H9 (cell line): Measurements from ENCODE around the gene ZCCHC7. TPM values are rescaled to one million over a fixed set of nuclear protein-coding genes. Genes with fewer than 3 reads are reported as not detected.

Experiments used
- DNase-seq: peaks from one replicate; pipeline ENCODE4 v3.0.0-alpha.2; 2017
- H2AFZ ChIP-seq: one replicate; pipeline ENCODE4 v1.6.1; 2013; ENCODE audit warnings: mild to moderate bottlenecking, low read length, control low read depth, moderate library complexity
- H2AK5ac ChIP-seq: 2 replicates; pipeline ENCODE4 v1.6.1; 2013; ENCODE audit warnings: low read length, control low read depth, mixed read lengths; ENCODE audit not compliant: insufficient read length
- H2BK120ac ChIP-seq: one replicate; pipeline ENCODE4 v1.6.1; 2013; ENCODE audit warnings: low read depth, mild to moderate bottlenecking, low read length, control low read depth, inconsistent platforms; ENCODE audit not compliant: poor library complexity, severe bottlenecking
- H2BK12ac ChIP-seq: 2 replicates; pipeline ENCODE4 v1.6.1; 2013; ENCODE audit warnings: low read length, control low read depth, mixed read lengths, low read depth; ENCODE audit not compliant: insufficient read length
- H2BK15ac ChIP-seq: 2 replicates; pipeline ENCODE4 v1.6.1; 2013; ENCODE audit warnings: low read depth, low read length, control low read depth
- H2BK20ac ChIP-seq: one replicate; pipeline ENCODE4 v1.6.1; 2013; ENCODE audit warnings: low read depth, mild to moderate bottlenecking, low read length, control low read depth, inconsistent platforms; ENCODE audit not compliant: poor library complexity, severe bottlenecking
- H2BK5ac ChIP-seq: 2 replicates; pipeline ENCODE4 v1.6.1; 2013; ENCODE audit warnings: low read length, control low read depth, mixed read lengths; ENCODE audit not compliant: insufficient read length
- H3K14ac ChIP-seq: 2 replicates; pipeline ENCODE4 v1.6.1; 2013; ENCODE audit warnings: low read length, control low read depth; ENCODE audit not compliant: insufficient read depth
- H3K18ac ChIP-seq: 2 replicates; pipeline ENCODE4 v1.6.1; 2013; ENCODE audit warnings: low read depth, mild to moderate bottlenecking, mixed read lengths, low read length, control low read depth; ENCODE audit not compliant: insufficient read length
- H3K23ac ChIP-seq: 2 replicates; pipeline ENCODE4 v1.6.1; 2013; ENCODE audit warnings: low read length, control low read depth, mixed read lengths, low read depth; ENCODE audit not compliant: insufficient read length
- H3K23me2 ChIP-seq: 2 replicates; pipeline ENCODE4 v1.6.1; 2013; ENCODE audit warnings: low read depth, mild to moderate bottlenecking, mixed read lengths, low read length, control low read depth; ENCODE audit not compliant: insufficient read length, poor library complexity, severe bottlenecking
- H3K27ac ChIP-seq: 2 replicates; pipeline ENCODE4 v1.5.1; 2013; ENCODE audit warnings: low read length, control low read depth, mixed read lengths, low read depth; ENCODE audit not compliant: insufficient read length
- H3K27me3 ChIP-seq: 2 replicates; pipeline ENCODE4 v1.6.1; 2013; ENCODE audit warnings: low read length, control low read depth, inconsistent platforms; ENCODE audit not compliant: insufficient read depth
- H3K4ac ChIP-seq: 2 replicates; pipeline ENCODE4 v1.6.1; 2013; ENCODE audit warnings: low read depth, mild to moderate bottlenecking, control low read depth, inconsistent platforms, low read length, moderate library complexity
- H3K4me1 ChIP-seq: 2 replicates; pipeline ENCODE4 v1.6.1; 2013; ENCODE audit warnings: low read length, control low read depth, inconsistent platforms; ENCODE audit not compliant: insufficient read depth
- H3K4me2 ChIP-seq: 2 replicates; pipeline ENCODE4 v1.6.1; 2013; ENCODE audit warnings: low read length, control low read depth, mixed read lengths; ENCODE audit not compliant: insufficient read length, insufficient read depth
- H3K56ac ChIP-seq: 2 replicates; pipeline ENCODE4 v1.6.1; 2013; ENCODE audit warnings: low read depth, mild to moderate bottlenecking, mixed read lengths, low read length, control low read depth; ENCODE audit not compliant: insufficient read length
- H3K79me1 ChIP-seq: 2 replicates; pipeline ENCODE4 v1.6.1; 2013; ENCODE audit warnings: low read depth, mild to moderate bottlenecking, moderate library complexity, low read length, control low read depth, inconsistent platforms; ENCODE audit not compliant: insufficient read depth, poor library complexity, severe bottlenecking
- H3K79me2 ChIP-seq: 2 replicates; pipeline ENCODE4 v1.6.1; 2013; ENCODE audit warnings: low read length, control low read depth, inconsistent platforms; ENCODE audit not compliant: insufficient read depth
- H3K9ac ChIP-seq: 2 replicates; pipeline ENCODE4 v1.6.1; 2013; ENCODE audit warnings: low read length, control low read depth, mixed read lengths; ENCODE audit not compliant: insufficient read length; ENCODE audit errors: extremely low read depth
- H3K9me3 ChIP-seq: one replicate; pipeline ENCODE4 v1.6.1; 2013; ENCODE audit warnings: low read depth, low read length, inconsistent platforms; ENCODE audit not compliant: control insufficient read depth
- H3T11ph ChIP-seq: one replicate; pipeline ENCODE4 v1.6.1; 2013; ENCODE audit warnings: mild to moderate bottlenecking, low read length, control low read depth, inconsistent platforms
- H4K20me1 ChIP-seq: one replicate; pipeline ENCODE4 v1.6.1; 2013; ENCODE audit not compliant: control insufficient read depth, insufficient read length, insufficient read depth
- H4K5ac ChIP-seq: 2 replicates; pipeline ENCODE4 v1.6.1; 2013; ENCODE audit warnings: low read depth, mild to moderate bottlenecking, mixed read lengths, low read length, control low read depth; ENCODE audit not compliant: insufficient read length
- H4K8ac ChIP-seq: replicated peaks from 2 replicates; pipeline ENCODE4 v1.6.1; 2013; ENCODE audit warnings: low read length, control low read depth, mixed read lengths, low read depth; ENCODE audit not compliant: insufficient read length
- H4K91ac ChIP-seq: 2 replicates; pipeline ENCODE4 v1.6.1; 2013; ENCODE audit warnings: low read depth, mild to moderate bottlenecking, moderate library complexity, mixed read lengths, low read length, control low read depth; ENCODE audit not compliant: insufficient read length
- H3K27ac Mint-ChIP-seq, 3 experiments: 2 replicates in 2 of 3; 3 replicates in 1 of 3; pipeline ENCODE4 v1.8.0; 2020 to 2021; ENCODE audit warnings: mixed read lengths in 3 of 3, mild to moderate bottlenecking in 1 of 3, moderate library complexity in 1 of 3
- H3K27me3 Mint-ChIP-seq: 2 replicates; pipeline ENCODE4 v1.8.0; 2021; ENCODE audit warnings: low read depth, mild to moderate bottlenecking, moderate library complexity, mixed read lengths
- H3K36me3 Mint-ChIP-seq, 3 experiments: 2 replicates in 2 of 3; 3 replicates in 1 of 3; pipeline ENCODE4 v1.8.0; 2020 to 2021; ENCODE audit warnings: low read depth in 3 of 3, mixed read lengths in 3 of 3; ENCODE audit not compliant: insufficient read depth in 1 of 3
- H3K4me1 Mint-ChIP-seq, 2 experiments: 2 replicates each; pipeline ENCODE4 v1.8.0; 2020; ENCODE audit warnings: mixed read lengths in 2 of 2
- H3K4me3 Mint-ChIP-seq, 2 experiments: 2 replicates in 1 of 2; 3 replicates in 1 of 2; pipeline ENCODE4 v1.8.0; 2020 to 2021; ENCODE audit warnings: mild to moderate bottlenecking in 2 of 2, mixed read lengths in 2 of 2, moderate library complexity in 1 of 2
- H3K9me3 Mint-ChIP-seq, 2 experiments: 2 replicates in 1 of 2; 3 replicates in 1 of 2; pipeline ENCODE4 v1.8.0; 2020; ENCODE audit warnings: mild to moderate bottlenecking in 2 of 2, mixed read lengths in 2 of 2, moderate library complexity in 1 of 2
- WGBS: extraction: QIAGEN DNeasy Blood & Tissue Kit; methylation state at CpG from one replicate; pipeline ENCODE4 v1.1.7; 2013; ENCODE audit warnings: missing lambda C conversion rate, low lambda C conversion rate, mixed read lengths; ENCODE audit not compliant: insufficient read length; ENCODE audit errors: extremely low coverage; 5-methylcytosine and 5-hydroxymethylcytosine counted together
- total RNA-seq: library from RNA; stranded (reverse); gene quantifications from 2 replicates; pipeline ENCODE4 v1.2.1, GENCODE V29; 2021
- TF ChIP-seq, protein P1 (sequence below): fragments of 200-600 bp; sonication (generic); conservative IDR thresholded peaks from 3 replicates; pipeline ENCODE4 v1.8.0; 2021; ENCODE audit warnings: antibody characterized with exemption, mild to moderate bottlenecking

ZCCHC7 gene
- total RNA-seq, 1 experiment from 2014 or later: 20.3 TPM

- H3K4me1 Mint-ChIP-seq: peaks cover 14 to 23% of the 10 kb centered on the region in 2 experiments
- H3K14ac ChIP-seq: no peak overlapping the region
- H2BK120ac ChIP-seq: no peak overlapping the region
- H3T11ph ChIP-seq: no peak overlapping the region
- H3K27ac Mint-ChIP-seq: no peak overlapping the region
- DNase-seq: no peak
- H3K4me1 ChIP-seq: peaks cover 4% of the 10 kb centered on the region; the same call in 1 of the 2 replicates
- no peak overlapping the region for H3K4ac ChIP-seq
- no peak overlapping the region for H2AFZ ChIP-seq
- no peak overlapping the region for H2BK20ac ChIP-seq
- H3K56ac ChIP-seq: no peak overlapping the region
- TF ChIP-seq, protein P1, sequence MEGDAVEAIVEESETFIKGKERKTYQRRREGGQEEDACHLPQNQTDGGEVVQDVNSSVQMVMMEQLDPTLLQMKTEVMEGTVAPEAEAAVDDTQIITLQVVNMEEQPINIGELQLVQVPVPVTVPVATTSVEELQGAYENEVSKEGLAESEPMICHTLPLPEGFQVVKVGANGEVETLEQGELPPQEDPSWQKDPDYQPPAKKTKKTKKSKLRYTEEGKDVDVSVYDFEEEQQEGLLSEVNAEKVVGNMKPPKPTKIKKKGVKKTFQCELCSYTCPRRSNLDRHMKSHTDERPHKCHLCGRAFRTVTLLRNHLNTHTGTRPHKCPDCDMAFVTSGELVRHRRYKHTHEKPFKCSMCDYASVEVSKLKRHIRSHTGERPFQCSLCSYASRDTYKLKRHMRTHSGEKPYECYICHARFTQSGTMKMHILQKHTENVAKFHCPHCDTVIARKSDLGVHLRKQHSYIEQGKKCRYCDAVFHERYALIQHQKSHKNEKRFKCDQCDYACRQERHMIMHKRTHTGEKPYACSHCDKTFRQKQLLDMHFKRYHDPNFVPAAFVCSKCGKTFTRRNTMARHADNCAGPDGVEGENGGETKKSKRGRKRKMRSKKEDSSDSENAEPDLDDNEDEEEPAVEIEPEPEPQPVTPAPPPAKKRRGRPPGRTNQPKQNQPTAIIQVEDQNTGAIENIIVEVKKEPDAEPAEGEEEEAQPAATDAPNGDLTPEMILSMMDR: no peak
- no peaks in the 10 kb centered on the region for H3K23me2 ChIP-seq
- H4K5ac ChIP-seq: no peak overlapping the region
- WGBS: no CpG with 5 or more reads among the region's 3 CpGs
- no peak overlapping the region for H3K27ac ChIP-seq
- H2BK5ac ChIP-seq: no peak overlapping the region
- H3K27me3 Mint-ChIP-seq: no peaks in the 10 kb centered on the region
- H3K9me3 Mint-ChIP-seq: no peaks in the 10 kb centered on the region
- H3K79me1 ChIP-seq: no peaks in the 10 kb centered on the region
- H3K9me3 ChIP-seq: no peaks in the 10 kb centered on the region
- H2AK5ac ChIP-seq: no peak overlapping the region
- H2BK12ac ChIP-seq: no peak overlapping the region
- no peak overlapping the region for H3K9ac ChIP-seq
- H3K27me3 ChIP-seq: no peaks in the 10 kb centered on the region
- no peak overlapping the region for H4K91ac ChIP-seq
- H3K18ac ChIP-seq: no peak overlapping the region
- H2BK15ac ChIP-seq: no peak overlapping the region
- H4K8ac ChIP-seq: no peak overlapping the region
- H3K36me3 Mint-ChIP-seq: no peaks in the 10 kb centered on the region
- H3K23ac ChIP-seq: no peak overlapping the region
- H3K79me2 ChIP-seq: no peaks in the 10 kb centered on the region
- H3K4me2 ChIP-seq: no peak overlapping the region
- no peaks in the 10 kb centered on the region for H4K20me1 ChIP-seq
- no peak overlapping the region for H3K4me3 Mint-ChIP-seq
Measured at GRCh38 chr9:37335238-37335637, 214.9 kb downstream of the ZCCHC7 start.
